PC-9 (cell line): ENCODE measurements around the gene TM9SF1. TPM values are rescaled to one million over a fixed set of nuclear protein-coding genes. Genes with fewer than 3 reads are reported as not detected.

Experiments
- BruUV-seq: library from RNA; stranded (reverse); fragments of 400-500 nt; replicated peaks from 2 replicates; lab custom pipeline; 2021; lab: Mats Ljungman, UMichigan
- CTCF ChIA-PET: fragments of 300-600 bp; sonication (Branson Sonifier 250); formaldehyde crosslinking; loops from one replicate; lab custom pipeline; 2022; ENCODE audit warnings: antibody characterized with exemption; lab: Charles Lee
- POLR2A ChIA-PET: fragments of 300-600 bp; sonication (Branson Sonifier 250); formaldehyde crosslinking; loops from one replicate; lab custom pipeline; 2022; ENCODE audit warnings: antibody characterized with exemption; ENCODE audit not compliant: unreplicated experiment; lab: Charles Lee
- DNase-seq, 2 experiments: peaks; one replicate each; pipeline versions ENCODE4 v3.0.0 to v3.0.0-alpha.2; 2015 to 2022; ENCODE audit warnings: mixed read lengths in 1 of 2
- H2AFZ ChIP-seq: fragments of 200-600 bp; sonication (generic); 2 replicates; pipeline ENCODE4 v1.8.1; 2017; ENCODE audit warnings: antibody characterized with exemption
- H3F3A ChIP-seq: fragments of 200-600 bp; sonication (generic); 2 replicates; pipeline ENCODE4 v1.8.1; 2017; ENCODE audit warnings: antibody characterized with exemption, mild to moderate bottlenecking, low read depth; ENCODE audit not compliant: insufficient read depth
- H3K27ac ChIP-seq: fragments of 200-600 bp; sonication (generic); 2 replicates; pipeline ENCODE4 v1.6.1; 2016; ENCODE audit warnings: mixed run types
- H3K27me3 ChIP-seq: fragments of 200-600 bp; sonication (generic); 2 replicates; pipeline ENCODE4 v1.6.1; 2016; ENCODE audit warnings: low read depth, mixed run types; ENCODE audit not compliant: insufficient read depth
- H3K36me3 ChIP-seq: fragments of 200-600 bp; sonication (generic); 2 replicates; pipeline ENCODE4 v1.6.1; 2016; ENCODE audit warnings: low read depth, mixed run types
- H3K4me1 ChIP-seq: fragments of 200-600 bp; sonication (generic); replicated peaks from 2 replicates; pipeline ENCODE4 v1.6.1; 2016; ENCODE audit warnings: mixed run types; ENCODE audit not compliant: insufficient read depth
- H3K4me2 ChIP-seq: fragments of 200-600 bp; sonication (generic); 2 replicates; pipeline ENCODE4 v1.6.1; 2017; ENCODE audit warnings: mixed run types
- H3K4me3 ChIP-seq: fragments of 200-600 bp; sonication (generic); 2 replicates; pipeline ENCODE4 v1.6.1; 2016; ENCODE audit warnings: mixed run types
- H3K79me2 ChIP-seq: fragments of 200-600 bp; sonication (generic); 2 replicates; pipeline ENCODE4 v1.6.1; 2017; ENCODE audit warnings: low read depth, mixed run types
- H3K9me2 ChIP-seq: fragments of 200-600 bp; sonication (generic); 2 replicates; pipeline ENCODE4 v1.8.1; 2017; ENCODE audit warnings: mild to moderate bottlenecking; ENCODE audit not compliant: insufficient read depth
- H3K9me3 ChIP-seq: fragments of 200-600 bp; sonication (generic); 2 replicates; pipeline ENCODE4 v1.8.1; 2016; ENCODE audit warnings: low read depth; ENCODE audit not compliant: insufficient read depth
- H4K20me1 ChIP-seq: fragments of 200-600 bp; sonication (generic); 2 replicates; pipeline ENCODE4 v1.8.1; 2017; ENCODE audit not compliant: insufficient read depth
- EZH2 ChIP-seq: fragments of 200-600 bp; sonication (generic); IDR thresholded peaks from 2 replicates; pipeline ENCODE4 v1.8.0; 2017; ENCODE audit warnings: antibody characterized with exemption, low read depth
- intact Hi-C: fragments of 100-400 bp; cut with micrococcal nuclease; formaldehyde crosslinking; loops from one replicate; pipeline ENCODE4 v1.10.0; 2022; ENCODE audit not compliant: unreplicated experiment
- total RNA-seq: library from RNA; stranded (reverse); gene quantifications from 2 replicates; pipeline ENCODE4 v1.2.3, GENCODE V29; 2021
- TF ChIP-seq, protein P1 (sequence below): fragments of 200-600 bp; sonication (generic); conservative IDR thresholded peaks from 2 replicates; pipeline ENCODE4 v1.6.1; 2017; ENCODE audit warnings: mixed run types, antibody characterized with exemption, mild to moderate bottlenecking, moderate library complexity

Gene TM9SF1
- total RNA-seq, 1 experiment from 2014 or later: 37.3 TPM

- H3F3A ChIP-seq: peaks cover 14% of the 10 kb centered on the region; the same call in 1 of the 2 replicates
- H3K4me3 ChIP-seq: peak overlapping the region; percentile 75
- no peak for TF ChIP-seq EZH2
- TF ChIP-seq, protein P1, sequence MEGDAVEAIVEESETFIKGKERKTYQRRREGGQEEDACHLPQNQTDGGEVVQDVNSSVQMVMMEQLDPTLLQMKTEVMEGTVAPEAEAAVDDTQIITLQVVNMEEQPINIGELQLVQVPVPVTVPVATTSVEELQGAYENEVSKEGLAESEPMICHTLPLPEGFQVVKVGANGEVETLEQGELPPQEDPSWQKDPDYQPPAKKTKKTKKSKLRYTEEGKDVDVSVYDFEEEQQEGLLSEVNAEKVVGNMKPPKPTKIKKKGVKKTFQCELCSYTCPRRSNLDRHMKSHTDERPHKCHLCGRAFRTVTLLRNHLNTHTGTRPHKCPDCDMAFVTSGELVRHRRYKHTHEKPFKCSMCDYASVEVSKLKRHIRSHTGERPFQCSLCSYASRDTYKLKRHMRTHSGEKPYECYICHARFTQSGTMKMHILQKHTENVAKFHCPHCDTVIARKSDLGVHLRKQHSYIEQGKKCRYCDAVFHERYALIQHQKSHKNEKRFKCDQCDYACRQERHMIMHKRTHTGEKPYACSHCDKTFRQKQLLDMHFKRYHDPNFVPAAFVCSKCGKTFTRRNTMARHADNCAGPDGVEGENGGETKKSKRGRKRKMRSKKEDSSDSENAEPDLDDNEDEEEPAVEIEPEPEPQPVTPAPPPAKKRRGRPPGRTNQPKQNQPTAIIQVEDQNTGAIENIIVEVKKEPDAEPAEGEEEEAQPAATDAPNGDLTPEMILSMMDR: no peak
- peaks cover 13% of the 10 kb centered on the region for H3K79me2 ChIP-seq
- POLR2A ChIA-PET: interaction anchor here (0.6 to 0.8 kb wide), 3 partner anchors 54 to 99 kb away, joined by 3 to 4 read pairs (median 3); partner anchors contain the start of genes DCAF11, NOP9 and NRL
- peaks cover 10% of the 10 kb centered on the region; the same call in 1 of the 2 replicates for H3K4me1 ChIP-seq
- no TSS peak for BruUV-seq
- peak overlapping the region; percentile 91 for H3K4me2 ChIP-seq
- CTCF ChIA-PET: interaction anchor here (0.7 kb wide), 1 partner anchor 100 kb away, joined by 3 read pairs; the partner anchor contains the start of gene DCAF11
- no peaks in the 10 kb centered on the region for H4K20me1 ChIP-seq
- no peaks in the 10 kb centered on the region for H3K9me3 ChIP-seq
- H3K27ac ChIP-seq: peak overlapping the region; percentile 88
- H3K36me3 ChIP-seq: no peaks in the 10 kb centered on the region
- H2AFZ ChIP-seq: peak overlapping the region; percentile 90; the same call in 1 of the 2 replicates
- H3K9me2 ChIP-seq: no peaks in the 10 kb centered on the region
- intact Hi-C loops: loop anchor here (1.0 to 2.0 kb wide), 3 partner anchors 19 to 67 kb away; partner anchors contain the start of genes IRF9, PSME2, RNF31 and TM9SF1
- no peaks in the 10 kb centered on the region for H3K27me3 ChIP-seq
- DNase-seq: no peak
Measured at GRCh38 chr14:24213866-24214662, 18.8 kb upstream of the TM9SF1 start.

GRCh38 chr14:24212924-24213865 lies 18.0 kb upstream of the TM9SF1 start, which contains the start of gene CHMP4A:
TSS of gene CHMP4A (minus strand) at chr14:24213488. CDS start at chr14:24213439, 49 bp downstream.
- peak within 1 kb of the TSS; percentile 91 for H3K4me2 ChIP-seq
- peak; percentile 89 to 91 for DNase-seq
- H3K4me1 ChIP-seq: peaks cover 10% of the 10 kb centered on the region; the same call in 1 of the 2 replicates
- ChIA-PET POLR2A (interaction anchor here (0.6 to 0.8 kb wide), 5 partner anchors 18 to 98 kb away, joined by 3 to 4 read pairs (median 3); partner anchors contain the start of genes DCAF11, NOP9, NRL and RABGGTA), CTCF (interaction anchor here (0.7 kb wide), 1 partner anchor 99 kb away, joined by 3 read pairs; the partner anchor contains the start of gene DCAF11)
- H3K4me3 ChIP-seq: peak within 1 kb of the TSS; percentile 75
- H2AFZ ChIP-seq: peak within 1 kb of the TSS; percentile 90
- no peaks in the 10 kb centered on the region for H3K9me2 ChIP-seq
- no peaks in the 10 kb centered on the region for H4K20me1 ChIP-seq
- H3K79me2 ChIP-seq: peaks cover 13% of the 10 kb centered on the region
- TF ChIP-seq EZH2: no peak
- TF ChIP-seq, protein P1: no peak
- H3K36me3 ChIP-seq: no peaks in the 10 kb centered on the region
- BruUV-seq: TSS peak; percentile 70
- no peaks in the 10 kb centered on the region for H3K9me3 ChIP-seq
- H3K27ac ChIP-seq: peak within 1 kb of the TSS; percentile 88
- no peaks in the 10 kb centered on the region for H3K27me3 ChIP-seq
- intact Hi-C loops: loop anchor here (1.0 to 2.0 kb wide), 3 partner anchors 18 to 66 kb away; partner anchors contain the start of genes IRF9, PSME2, RNF31 and TM9SF1
- H3F3A ChIP-seq: peaks cover 14% of the 10 kb centered on the region; the same call in 1 of the 2 replicates
